ENCODE data around the gene MYO1H.
"Not testable (repeated sequence)": the region's sequence is repeated elsewhere in the genome, so short reads cannot be mapped to it uniquely, and the experiment has no call there.

The MYO1H gene

GRCh38 chr12:109462868-109463692, 115.4 kb downstream of the MYO1H start:
- in situ Hi-C loops (cut with MboI; ENCODE audit: low sequenced_read_pairs), result no loop called here

- in situ Hi-C loops (cut with MboI; ENCODE audit: low sequenced_read_pairs), result no loop called here
These were observed 116.1 kb downstream of the MYO1H start for GRCh38 chr12:109463756-109464155.

- in situ Hi-C loops (cut with MboI; ENCODE audit: low sequenced_read_pairs), result no loop called here
These were observed 117.1 kb downstream of the MYO1H start for GRCh38 chr12:109464642-109465351.

GRCh38 chr12:109466305-109466704, 118.6 kb downstream of the MYO1H start:
- in situ Hi-C loops (cut with MboI; ENCODE audit: low sequenced_read_pairs), result no loop called here

GRCh38 chr12:109466821-109467220, 119.1 kb downstream of the MYO1H start:
- in situ Hi-C loops (cut with MboI; ENCODE audit: low sequenced_read_pairs), result no loop called here

GRCh38 chr12:109467978-109468676, 120.4 kb downstream of the MYO1H start:
- in situ Hi-C loops (cut with MboI; ENCODE audit: low sequenced_read_pairs), result no loop called here

GRCh38 chr12:109469517-109469916, 121.8 kb downstream of the MYO1H start:
- in situ Hi-C loops (cut with MboI; ENCODE audit: low sequenced_read_pairs), result no loop called here

GRCh38 chr12:109473006-109473405, 125.3 kb downstream of the MYO1H start:
- in situ Hi-C loops (cut with MboI; ENCODE audit: low sequenced_read_pairs), result no loop called here

- in situ Hi-C loops (cut with MboI; ENCODE audit: low sequenced_read_pairs), result not testable (repeated sequence)
These were observed 126.0 kb downstream of the MYO1H start for GRCh38 chr12:109473526-109474270.

GRCh38 chr12:109475121-109475520, 127.4 kb downstream of the MYO1H start:
- in situ Hi-C loops (cut with MboI; ENCODE audit: low sequenced_read_pairs), result no loop called here

- in situ Hi-C loops (cut with MboI; ENCODE audit: low sequenced_read_pairs), result no loop called here
These were observed 128.5 kb downstream of the MYO1H start for GRCh38 chr12:109475993-109476806.

GRCh38 chr12:109476807-109477184, 129.1 kb downstream of the MYO1H start:
- in situ Hi-C loops (cut with MboI; ENCODE audit: low sequenced_read_pairs), result no loop called here

GRCh38 chr12:109477185-109477962, 129.7 kb downstream of the MYO1H start, which contains the start of the genes KCTD10 and UBE3B:
KCTD10 (minus strand) TSS chr12:109477300; CDS start chr12:109477262, 38 bp downstream.
UBE3B (plus strand) TSS chr12:109477634; CDS start chr12:109483552, 5,918 bp downstream.
- in situ Hi-C loops (cut with MboI; ENCODE audit: low sequenced_read_pairs), result no loop called here

- in situ Hi-C loops (cut with MboI; ENCODE audit: low sequenced_read_pairs), result no loop called here
These were observed 130.2 kb downstream of the MYO1H start for GRCh38 chr12:109477963-109478315.

- in situ Hi-C loops (cut with MboI; ENCODE audit: low sequenced_read_pairs), result no loop called here
These were observed 132.1 kb downstream of the MYO1H start for GRCh38 chr12:109479761-109480160.

GRCh38 chr12:109480356-109480755, 132.7 kb downstream of the MYO1H start:
- in situ Hi-C loops (cut with MboI; ENCODE audit: low sequenced_read_pairs), result no loop called here

- in situ Hi-C loops (cut with MboI; ENCODE audit: low sequenced_read_pairs), result no loop called here
These were observed 134.2 kb downstream of the MYO1H start for GRCh38 chr12:109481863-109482262.

GRCh38 chr12:109482491-109482890, 134.8 kb downstream of the MYO1H start:
- in situ Hi-C loops (cut with MboI; ENCODE audit: low sequenced_read_pairs), result no loop called here

GRCh38 chr12:109482894-109483293, 135.2 kb downstream of the MYO1H start:
- in situ Hi-C loops (cut with MboI; ENCODE audit: low sequenced_read_pairs), result no loop called here
